ENCODE data around the gene TBC1D14. TPM values are rescaled to one million over a fixed set of nuclear protein-coding genes. Genes with fewer than 3 reads are reported as not detected.

The TBC1D14 gene
- total and polyA plus RNA-seq, 2 of the 8 experiments (the other 6 are each of a cell fraction or from before 2014, with no cell fraction given), result 45.6 to 48.2 TPM

- TF ChIP-seq GABPA (IDR thresholded peaks at IDR 0.05; ENCODE audit: borderline replicate concordance, insufficient read depth, low read length) (no peak), SIRT6 (IDR thresholded peaks at IDR 0.05; ENCODE audit: low read length) (no peak), POLR2A (IDR thresholded peaks at IDR 0.05; ENCODE audit: control extremely low read depth in 1 of 2, low read depth in 2 of 2, low read length in 2 of 2) (no peak), CBX8 (IDR thresholded peaks at IDR 0.05; ENCODE audit: borderline replicate concordance, low read depth, low read length) (no peak), CHD7 (IDR thresholded peaks at IDR 0.05; ENCODE audit: insufficient replicate concordance, low read length) (no peak)
Measured at GRCh38 chr4:7014815-7015214, 105.2 kb downstream of the TBC1D14 start (continued).
